Small intestine (tissue), 7 donors: ENCODE measurements around the gene ENG. TPM values are rescaled to one million over a fixed set of nuclear protein-coding genes. Genes with fewer than 3 reads are reported as not detected.

Experiments
- DNase-seq, 2 donors: peaks; one replicate each; pipeline versions ENCODE4 v3.0.0 to v3.0.0-alpha.2; 2013
- FAIRE-seq: peaks from 2 replicates; lab custom pipeline; 2012; peaks lifted over from hg19 to GRCh38; lab: Jason Lieb, UNC
- H3K27ac ChIP-seq, 3 donors: one replicate each; pipeline ENCODE4 v1.5.1; 2013; ENCODE audit warnings: low read length in 2 of 3, mild to moderate bottlenecking in 2 of 3, control low read depth in 1 of 3, inconsistent platforms in 1 of 3, low read depth in 1 of 3, moderate library complexity in 1 of 3
- H3K27me3 ChIP-seq, 3 donors: one replicate each; pipeline ENCODE4 v1.6.1; 2013; ENCODE audit warnings: low read length in 3 of 3, inconsistent platforms in 1 of 3; ENCODE audit not compliant: control insufficient read depth in 3 of 3, insufficient read depth in 3 of 3
- H3K36me3 ChIP-seq, 3 donors: one replicate each; pipeline ENCODE4 v1.6.1; 2013; ENCODE audit warnings: low read length in 3 of 3, inconsistent platforms in 1 of 3, low read depth in 1 of 3, mild to moderate bottlenecking in 1 of 3, moderate library complexity in 1 of 3; ENCODE audit not compliant: control insufficient read depth in 3 of 3, insufficient read depth in 2 of 3
- H3K4me1 ChIP-seq, 3 donors: one replicate each; pipeline ENCODE4 v1.6.1; 2013; ENCODE audit warnings: low read length in 2 of 3, inconsistent platforms in 1 of 3, low read depth in 1 of 3, mild to moderate bottlenecking in 1 of 3, moderate library complexity in 1 of 3; ENCODE audit not compliant: control insufficient read depth in 3 of 3, insufficient read depth in 2 of 3
- H3K4me3 ChIP-seq, 3 donors: one replicate each; pipeline ENCODE4 v1.5.1; 2013; ENCODE audit warnings: low read length in 3 of 3, control low read depth in 1 of 3, inconsistent platforms in 1 of 3, low read depth in 1 of 3, mild to moderate bottlenecking in 1 of 3, moderate library complexity in 1 of 3
- H3K9me3 ChIP-seq, 2 donors: one replicate each; pipeline ENCODE4 v1.6.1; 2013; ENCODE audit warnings: low read depth in 1 of 2, low read length in 1 of 2; ENCODE audit not compliant: control insufficient read depth in 2 of 2, insufficient read depth in 1 of 2
- WGBS, 3 donors: extraction: QIAGEN DNeasy Blood & Tissue Kit; methylation state at CpG; one replicate each; pipeline ENCODE4 v1.1.7; 2013; 5-methylcytosine and 5-hydroxymethylcytosine counted together
- polyA plus RNA-seq, 4 donors: library from polyadenylated mRNA; stranded (reverse) in 3 of 4; unstranded in 1 of 4; fragments of 200-250 nt in 3 of 4; fragments of 120-200 nt in 1 of 4; gene quantifications; one replicate each; pipeline versions ENCODE4 v1.2.1 to v1.2.3, GENCODE V29; 2013
- donor health status: healthy with polysubstance abuse.
- donor health status: control.
- donor health status: control.
- donor health status: Bipolar disorder and iron deficiency.
- donor health status: healthy.

ENG gene
- polyA plus RNA-seq, 4 donors, result 3.1 to 84.0 (median 11.8) TPM

- no peak for FAIRE-seq
- Histone ChIP-seq H3K9me3 (no peaks in the 10 kb centered on the region), H3K4me1 (peaks cover 0 to 7% (median 0%) of the 10 kb centered on the region in 3 donors), H3K4me3 (no peak overlapping the region), H3K36me3 (no peaks in the 10 kb centered on the region), H3K27ac (peak overlapping the region in 1 of 3 donors; percentile 88), H3K27me3 (peaks cover 0 to 3% (median 0%) of the 10 kb centered on the region in 3 donors)
- WGBS, 3 donors, result 76 to 84% (median 78%) methylated on average over 18 to 20 of the region's 20 CpGs
- no peak for DNase-seq
Measured at GRCh38 chr9:127780126-127780885, 74.2 kb downstream of the ENG start.

DNA sequence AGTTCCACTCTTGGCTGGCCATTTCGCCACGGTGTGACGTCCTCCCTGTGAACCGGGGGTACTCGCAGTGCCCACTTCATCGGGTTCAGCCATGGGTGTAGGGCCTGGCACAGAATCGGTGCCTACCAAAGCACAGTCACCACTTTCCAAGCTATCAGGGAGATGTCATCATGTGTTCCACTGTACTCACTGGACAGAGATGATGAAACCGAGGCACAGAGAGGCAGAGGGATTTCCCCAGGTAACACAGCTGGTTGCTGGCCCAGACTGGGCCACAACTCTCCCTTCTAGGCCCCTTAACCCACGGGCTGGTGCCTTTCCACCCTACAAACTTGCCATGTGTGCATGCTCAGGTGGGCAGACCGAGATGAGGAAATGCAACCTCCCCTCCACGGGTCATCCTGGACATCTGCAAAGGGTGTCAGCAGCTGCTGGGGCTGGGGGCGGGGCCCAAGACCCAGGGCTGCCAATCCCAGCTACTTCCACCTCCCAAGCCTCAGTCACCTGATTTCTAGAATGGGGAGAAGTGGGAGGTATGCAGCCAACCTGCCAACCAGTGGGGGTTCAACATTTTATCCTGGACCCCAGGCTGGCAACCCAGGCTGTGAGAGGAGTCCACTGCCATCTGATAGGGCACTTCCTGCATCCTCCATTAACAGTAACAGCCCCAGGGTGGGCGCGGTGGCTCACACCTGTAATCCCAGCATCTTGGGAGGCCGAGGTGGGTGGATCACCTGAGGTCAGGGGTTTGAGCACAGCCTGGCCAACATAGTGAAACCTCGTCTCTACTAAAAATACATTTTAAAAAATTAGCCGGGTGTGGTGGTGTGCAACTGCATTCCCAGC, 75.1 kb downstream of the ENG start:
- FAIRE-seq (no peak), DNase-seq (no peak)
- H3K36me3 ChIP-seq, result no peaks in the 10 kb centered on the region
- H3K27me3 ChIP-seq, result peaks cover 0 to 5% (median 0%) of the 10 kb centered on the region in 3 donors
- H3K4me1 ChIP-seq, result peaks cover 0 to 1% (median 0%) of the 10 kb centered on the region in 3 donors
- 64 to 69% (median 66%) methylated on average over 17 of the region's 17 CpGs for WGBS, 3 donors
- H3K27ac ChIP-seq, result peak overlapping the region in 2 of 3 donors; percentile 71 to 88
- no peak overlapping the region for H3K4me3 ChIP-seq
- H3K9me3 ChIP-seq, result no peaks in the 10 kb centered on the region

GRCh38 chr9:127778280-127779135, 76.0 kb downstream of the ENG start, which contains the start of gene SH2D3C:
Gene SH2D3C, minus strand, starts transcription at chr9:127778666. Its CDS starts 39 bp downstream, at chr9:127778627.
- DNase-seq, result no peak
- peak within 1 kb of the TSS; percentile 13 to 52 (median 32) for H3K4me3 ChIP-seq
- WGBS, 3 donors, result 39 to 71% (median 49%) methylated on average over 13 of the region's 13 CpGs
- H3K27ac ChIP-seq, result peak within 1 kb of the TSS in 2 of 3 donors; percentile 71 to 88
- peaks cover 0 to 11% (median 0%) of the 10 kb centered on the region in 3 donors for H3K27me3 ChIP-seq
- no peaks in the 10 kb centered on the region for H3K9me3 ChIP-seq
- H3K36me3 ChIP-seq, result no peaks in the 10 kb centered on the region
- no peak for FAIRE-seq
- H3K4me1 ChIP-seq, result no peaks in the 10 kb centered on the region

- H3K36me3 ChIP-seq, result no peaks in the 10 kb centered on the region
- peaks cover 0 to 15% (median 0%) of the 10 kb centered on the region in 3 donors for H3K27me3 ChIP-seq
- peak overlapping the region in 1 of 3 donors; percentile 69 for H3K27ac ChIP-seq
- WGBS, 3 donors, result 61 to 78% (median 69%) methylated on average over 18 of the region's 18 CpGs
- FAIRE-seq (no peak), DNase-seq (no peak)
- H3K4me1 ChIP-seq, result no peaks in the 10 kb centered on the region
- H3K9me3 ChIP-seq, result no peaks in the 10 kb centered on the region
- H3K4me3 ChIP-seq, result peak overlapping the region; percentile 5 to 52 (median 32)
Measured at GRCh38 chr9:127777368-127777980, 77.0 kb downstream of the ENG start.

DNA sequence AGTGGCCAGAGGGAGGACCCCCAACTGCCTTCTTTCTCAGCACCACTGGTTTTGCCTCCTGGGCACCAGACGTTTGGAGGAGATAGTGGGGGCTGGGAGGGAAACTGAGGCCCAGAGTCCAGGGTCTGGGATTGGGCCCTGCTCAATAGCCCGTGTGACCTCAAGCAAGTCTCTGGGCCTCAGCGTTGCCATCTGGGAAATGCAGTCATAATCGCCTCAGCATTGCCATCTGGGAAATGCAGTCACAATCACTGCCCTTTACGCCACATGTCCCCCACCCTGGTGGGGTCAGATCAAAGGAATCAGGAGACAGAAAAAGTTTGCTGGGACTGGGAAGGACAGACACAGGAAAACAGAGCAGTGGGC, 77.6 kb downstream of the ENG start:
- Histone ChIP-seq H3K36me3 (no peaks in the 10 kb centered on the region), H3K9me3 (no peaks in the 10 kb centered on the region), H3K4me3 (peak overlapping the region in 2 of 3 donors; percentile 3 to 52), H3K27ac (peak overlapping the region in 2 of 3 donors; percentile 5 to 84), H3K4me1 (no peaks in the 10 kb centered on the region), H3K27me3 (peaks cover 0 to 15% (median 0%) of the 10 kb centered on the region in 3 donors)
- DNase-seq, result no peak
- 60 to 69% (median 61%) methylated on average over 5 of the region's 5 CpGs for WGBS, 3 donors
- no peak for FAIRE-seq

GRCh38 chr9:127776195-127776923, 78.1 kb downstream of the ENG start:
- Histone ChIP-seq H3K27me3 (peaks cover 0 to 15% (median 0%) of the 10 kb centered on the region in 3 donors), H3K9me3 (no peaks in the 10 kb centered on the region), H3K27ac (peak overlapping the region in 2 of 3 donors; percentile 47 to 84), H3K36me3 (no peaks in the 10 kb centered on the region), H3K4me3 (peak overlapping the region; percentile 3 to 52 (median 48)), H3K4me1 (peaks cover 0 to 4% (median 0%) of the 10 kb centered on the region in 3 donors)
- no peak for FAIRE-seq
- WGBS, 3 donors, result 46 to 59% (median 53%) methylated on average over 15 of the region's 15 CpGs
- peak in 1 of 2 donors; percentile 39 for DNase-seq

- Histone ChIP-seq H3K27ac (no peak overlapping the region), H3K9me3 (no peaks in the 10 kb centered on the region), H3K4me1 (peaks cover 0 to 13% (median 2%) of the 10 kb centered on the region in 3 donors), H3K27me3 (peaks cover 0 to 23% (median 0%) of the 10 kb centered on the region in 3 donors), H3K4me3 (no peak overlapping the region), H3K36me3 (no peaks in the 10 kb centered on the region)
- WGBS, 3 donors, result 76 to 90% (median 86%) methylated on average over 10 of the region's 10 CpGs
- DNase-seq (no peak), FAIRE-seq (no peak)
Measured at GRCh38 chr9:127773981-127774380, 80.5 kb downstream of the ENG start.
